H1 (cell line): ENCODE data around the gene RDH11. TPM values are rescaled to one million over a fixed set of nuclear protein-coding genes. Genes with fewer than 3 reads are reported as not detected.

Experiments
- CTCF ChIA-PET: fragments of 300-600 bp; sonication (Branson Sonifier 250); formaldehyde crosslinking; loops from one replicate; lab custom pipeline; 2021; ENCODE audit not compliant: partially characterized antibody; lab: Charles Lee
- POLR2A ChIA-PET: fragments of 300-600 bp; sonication (Branson Sonifier 250); formaldehyde crosslinking; loops from one replicate; lab custom pipeline; 2021; ENCODE audit warnings: inconsistent platforms; ENCODE audit not compliant: partially characterized antibody; lab: Charles Lee
- DNase-seq, 2 experiments: peaks; one replicate each; pipeline versions ENCODE4 v3.0.0 to v3.0.0-alpha.2; 2010 to 2022; ENCODE audit warnings: low spot score in 2 of 2, low read depth in 1 of 2, mixed read lengths in 1 of 2
- FAIRE-seq: peaks from 2 replicates; lab custom pipeline; 2011; peaks lifted over from hg19 to GRCh38; lab: Jason Lieb, UNC
- H2AFZ ChIP-seq: 2 replicates; pipeline ENCODE4 v1.8.1; 2012; ENCODE audit warnings: low read length, inconsistent platforms
- H2AK5ac ChIP-seq: 2 replicates; pipeline ENCODE4 v1.6.1; 2013; ENCODE audit warnings: low read depth, low read length
- H2BK120ac ChIP-seq: replicated peaks from 2 replicates; pipeline ENCODE3; 2013; ENCODE audit warnings: low read depth, low read length, inconsistent platforms
- H2BK12ac ChIP-seq: 2 replicates; pipeline ENCODE4 v1.6.1; 2013; ENCODE audit warnings: low read depth, low read length
- H2BK15ac ChIP-seq: 2 replicates; pipeline ENCODE4 v1.6.1; 2013; ENCODE audit warnings: low read length
- H2BK20ac ChIP-seq: 2 replicates; pipeline ENCODE4 v1.6.1; 2013; ENCODE audit warnings: low read length
- H2BK5ac ChIP-seq: 2 replicates; pipeline ENCODE4 v1.6.1; 2013; ENCODE audit warnings: low read depth, low read length
- H3K14ac ChIP-seq: 2 replicates; pipeline ENCODE4 v1.6.1; 2013; ENCODE audit warnings: inconsistent platforms; ENCODE audit not compliant: insufficient read length
- H3K18ac ChIP-seq: 2 replicates; pipeline ENCODE4 v1.6.1; 2013; ENCODE audit warnings: low read length; ENCODE audit errors: extremely low read depth
- H3K23ac ChIP-seq: 2 replicates; pipeline ENCODE4 v1.6.1; 2013; ENCODE audit warnings: inconsistent platforms; ENCODE audit not compliant: insufficient read length
- H3K23me2 ChIP-seq: 2 replicates; pipeline ENCODE4 v1.6.1; 2013; ENCODE audit warnings: low read depth, low read length
- H3K27ac ChIP-seq: 2 replicates; pipeline ENCODE4 v1.6.1; 2011; ENCODE audit warnings: low read depth, low read length, inconsistent platforms
- H3K27me3 ChIP-seq, 4 experiments: replicated peaks in 1 of 4; 1 replicate in 1 of 4; 2 replicates in 3 of 4; pipeline versions ENCODE4 v1.6.1 to v1.8.1; 2011 to 2013; ENCODE audit warnings: low read length in 3 of 4, mild to moderate bottlenecking in 3 of 4, inconsistent platforms in 2 of 4, mixed read lengths in 2 of 4, moderate library complexity in 1 of 4; ENCODE audit not compliant: control insufficient read depth in 3 of 4, insufficient read depth in 3 of 4; ENCODE audit errors: extremely low read depth in 1 of 4
- H3K36me3 ChIP-seq, 4 experiments: 2 replicates each; pipeline versions ENCODE4 v1.6.1 to v1.8.1; 2011 to 2013; ENCODE audit warnings: mild to moderate bottlenecking in 4 of 4, low read length in 3 of 4, moderate library complexity in 2 of 4, control low read depth in 1 of 4, inconsistent platforms in 1 of 4; ENCODE audit not compliant: insufficient read depth in 4 of 4, control insufficient read depth in 2 of 4
- H3K4ac ChIP-seq: replicated peaks from 2 replicates; pipeline ENCODE3; 2013; ENCODE audit warnings: low read length, low read depth, mixed read lengths, inconsistent platforms; ENCODE audit not compliant: insufficient read length
- H3K4me1 ChIP-seq, 4 experiments: replicated peaks in 1 of 4; 1 replicate in 1 of 4; 2 replicates in 3 of 4; pipeline versions ENCODE4 v1.6.1 to v1.8.1; 2011 to 2013; ENCODE audit warnings: low read length in 3 of 4, inconsistent platforms in 2 of 4, mixed read lengths in 1 of 4; ENCODE audit not compliant: insufficient read depth in 4 of 4, control insufficient read depth in 3 of 4
- H3K4me2 ChIP-seq, 2 experiments: 2 replicates each; pipeline versions ENCODE4 v1.6.1 to v1.8.1; 2011 to 2013; ENCODE audit warnings: low read depth in 2 of 2, low read length in 2 of 2, control low read depth in 1 of 2, inconsistent platforms in 1 of 2, mild to moderate bottlenecking in 1 of 2; ENCODE audit not compliant: insufficient read depth in 1 of 2
- H3K4me3 ChIP-seq, 4 experiments: fragments of 200-600, 300-600 bp in 1 of 4; sonication (generic), shearing (Covaris generic), sonication (Bioruptor Twin) in 1 of 4; 2 replicates each; pipeline versions ENCODE4 v1.5.1 to v1.8.1; 2011 to 2016; ENCODE audit warnings: low read length in 4 of 4, low read depth in 3 of 4, control low read depth in 2 of 4, inconsistent platforms in 2 of 4, mild to moderate bottlenecking in 2 of 4, mixed read lengths in 1 of 4, moderate library complexity in 1 of 4; ENCODE audit not compliant: insufficient read depth in 2 of 4; ENCODE audit errors: extremely low read depth in 1 of 4
- H3K56ac ChIP-seq: replicated peaks from 2 replicates; pipeline ENCODE3; 2013; ENCODE audit warnings: low read depth, mild to moderate bottlenecking, mixed read lengths, low read length, inconsistent platforms; ENCODE audit not compliant: insufficient read length
- H3K79me1 ChIP-seq: 2 replicates; pipeline ENCODE4 v1.6.1; 2013; ENCODE audit warnings: low read depth, low read length, control low read depth
- H3K79me2 ChIP-seq, 2 experiments: 2 replicates each; pipeline versions ENCODE4 v1.6.1 to v1.8.1; 2012 to 2013; ENCODE audit warnings: low read length in 2 of 2, mild to moderate bottlenecking in 2 of 2, inconsistent platforms in 1 of 2; ENCODE audit not compliant: insufficient read depth in 2 of 2, control insufficient read depth in 1 of 2
- H3K9ac ChIP-seq, 4 experiments: replicated peaks in 1 of 4; 1 replicate in 1 of 4; 2 replicates in 3 of 4; pipeline versions ENCODE4 v1.6.1 to v1.8.1; 2011 to 2013; ENCODE audit warnings: low read depth in 3 of 4, low read length in 3 of 4, control low read depth in 2 of 4, mild to moderate bottlenecking in 2 of 4, moderate library complexity in 2 of 4, inconsistent platforms in 1 of 4; ENCODE audit errors: extremely low read depth in 1 of 4
- H3K9me3 ChIP-seq, 2 experiments: 2 replicates each; pipeline versions ENCODE4 v1.6.1 to v1.8.1; 2012 to 2013; ENCODE audit warnings: mild to moderate bottlenecking in 2 of 2, moderate library complexity in 2 of 2, control low read depth in 1 of 2, inconsistent platforms in 1 of 2, low read depth in 1 of 2, low read length in 1 of 2, mixed read lengths in 1 of 2; ENCODE audit not compliant: insufficient read depth in 2 of 2
- H4K20me1 ChIP-seq, 2 experiments: replicated peaks in 1 of 2; 2 replicates each; pipeline versions ENCODE3 to v1.8.1; 2011 to 2013; ENCODE audit warnings: inconsistent platforms in 2 of 2, low read length in 2 of 2, mild to moderate bottlenecking in 1 of 2; ENCODE audit not compliant: insufficient read depth in 2 of 2, control insufficient read depth in 1 of 2
- H4K5ac ChIP-seq: 2 replicates; pipeline ENCODE4 v1.6.1; 2013; ENCODE audit warnings: low read length, low read depth, mixed read lengths, inconsistent platforms; ENCODE audit not compliant: insufficient read length
- H4K8ac ChIP-seq: 2 replicates; pipeline ENCODE4 v1.8.0; 2013; ENCODE audit warnings: mild to moderate bottlenecking, moderate library complexity, low read length, inconsistent platforms; ENCODE audit not compliant: insufficient read depth; ENCODE audit errors: extremely low read depth
- H4K91ac ChIP-seq: replicated peaks from 2 replicates; pipeline ENCODE3; 2013; ENCODE audit warnings: low read length, mixed read lengths, inconsistent platforms; ENCODE audit not compliant: insufficient read length
- CHD1 ChIP-seq: IDR thresholded peaks from 2 replicates; pipeline ENCODE4 v1.6.1; 2012; ENCODE audit warnings: low read depth, low read length, improper control_type of control experiment
- POLR2A ChIP-seq, 2 experiments: IDR thresholded peaks; 1 replicate in 1 of 2; 2 replicates in 1 of 2; pipeline ENCODE4 v1.6.1; 2011; ENCODE audit warnings: low read depth in 2 of 2, low read length in 2 of 2, mild to moderate bottlenecking in 2 of 2; ENCODE audit errors: control extremely low read depth in 1 of 2
- WGBS, 2 experiments: shearing (Covaris generic) in 1 of 2; methylation state at CpG; one replicate each; pipeline versions ENCODE4 v1.1.6 to v1.1.7; 2013 to 2015; ENCODE audit warnings: low lambda C conversion rate in 2 of 2, mixed read lengths in 2 of 2, inconsistent platforms in 1 of 2, low coverage in 1 of 2, missing lambda C conversion rate in 1 of 2; ENCODE audit not compliant: insufficient replicate concordance in 2 of 2, insufficient coverage in 1 of 2, insufficient read length in 1 of 2; ENCODE audit errors: extremely low coverage in 1 of 2, missing lambda C conversion rate in 1 of 2; 5-methylcytosine and 5-hydroxymethylcytosine counted together
- polyA plus RNA-seq, 7 experiments: library from polyadenylated mRNA; depleted of rRNA in 3 of 7; stranded (reverse) in 5 of 7; unstranded in 2 of 7; fragments of >200 nt in 5 of 7; fragments of 200-250 nt in 2 of 7; gene quantifications; 1 replicate in 5 of 7; 2 replicates in 1 of 7; 4 replicates in 1 of 7; pipeline versions ENCODE4 v1.2.1 to v1.2.3, GENCODE V29; 2011 to 2013; ENCODE audit warnings: missing spikeins in 2 of 7, mixed read lengths in 2 of 7
- total RNA-seq: library from RNA; stranded (reverse); fragmentation: NEBNext Ultra II Directional; extraction: Animal tissue kit (Norgen Biotek cat#: 25700); gene quantifications from 2 replicates; pipeline ENCODE4 v1.2.1, GENCODE V29; 2021

RDH11 gene
- total and polyA plus RNA-seq, 2 of the 8 experiments (the other 6 are each of a cell fraction or from before 2014, with no cell fraction given): 104 to 117 TPM

DNA sequence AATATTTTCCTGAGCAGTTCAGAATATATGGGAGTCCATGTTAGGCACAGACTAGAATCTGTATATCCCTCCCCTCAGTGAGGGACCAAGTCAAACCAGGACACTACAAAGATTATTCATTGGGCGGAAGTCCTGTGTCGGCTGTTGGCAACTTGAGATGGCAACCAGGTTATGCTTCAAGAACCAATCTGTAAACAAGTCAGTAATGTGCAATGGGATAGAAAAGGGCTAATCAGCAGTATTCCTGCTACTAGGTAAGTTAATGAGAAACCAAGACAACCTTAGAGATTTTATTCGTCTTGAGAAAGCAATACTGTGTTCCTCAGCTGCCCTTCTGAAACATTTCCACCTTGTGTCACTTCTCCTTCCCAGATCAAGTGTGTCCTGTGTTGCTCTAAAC is 49.4 kb downstream of the RDH11 start:
- Histone ChIP-seq H2AFZ (no peak overlapping the region), H3K23me2 (no peaks in the 10 kb centered on the region), H3K4me2 (no peak overlapping the region), H3K9me3 (no peaks in the 10 kb centered on the region), H2BK12ac (no peak overlapping the region), H4K20me1 (no peaks in the 10 kb centered on the region), H4K91ac (no peak overlapping the region), H4K5ac (no peak overlapping the region), H3K36me3 (peaks cover 6 to 50% (median 42%) of the 10 kb centered on the region in 4 experiments), H2BK20ac (no peak overlapping the region), H2BK15ac (no peak overlapping the region), H3K4me3 (no peak overlapping the region), H4K8ac (no peak overlapping the region), H3K23ac (no peak overlapping the region), H3K4ac (no peak overlapping the region), H3K4me1 (no peaks in the 10 kb centered on the region), H2AK5ac (no peak overlapping the region), H3K27ac (no peak overlapping the region), H3K27me3 (no peaks in the 10 kb centered on the region), H3K18ac (no peak overlapping the region), H3K79me1 (no peaks in the 10 kb centered on the region), H3K79me2 (no peaks in the 10 kb centered on the region), H2BK120ac (no peak overlapping the region), H2BK5ac (no peak overlapping the region), H3K14ac (no peak overlapping the region), H3K56ac (no peak overlapping the region), H3K9ac (no peak overlapping the region)
- peak in 1 of 2 experiments; percentile 17; a peak in 1 of 3 replicates for TF ChIP-seq POLR2A (IDR thresholded peaks at IDR 0.05; ENCODE audit: control extremely low read depth in 1 of 2, low read depth in 2 of 2, low read length in 2 of 2)
- TF ChIP-seq CHD1: no peak
- WGBS, 2 experiments: 90% methylated on average over 3 of the region's 3 CpGs; no CpG with 5 or more reads in 1 of the 2 experiments
- DNase-seq: no peak
- no peak for FAIRE-seq
- ChIA-PET CTCF (no interaction called here), POLR2A (no interaction called here)
